Activated CD4-positive, CD25-positive, alpha-beta regulatory T cell treated with anti-CD3 and anti-CD28 coated beads, Interleukin-2, amount 50 U/mL, for 72 hours (primary cell): Measurements from ENCODE around the gene CYP4F8.

Experiments
- DNase-seq: peaks from one replicate; pipeline ENCODE4 v3.0.0; 2021

CYP4F8 gene

GRCh38 chr19:15616627-15617270, 1.7 kb downstream of the CYP4F8 start:
- no peak for DNase-seq

- no peak for DNase-seq
These were observed 3.3 kb downstream of the CYP4F8 start for GRCh38 chr19:15618321-15618720.

- no peak for DNase-seq
These were observed 6.8 kb downstream of the CYP4F8 start for GRCh38 chr19:15621801-15622200.

GRCh38 chr19:15622991-15623390, 8.0 kb downstream of the CYP4F8 start:
- DNase-seq, result no peak

GRCh38 chr19:15623711-15624318, 8.8 kb downstream of the CYP4F8 start:
- no peak for DNase-seq

- DNase-seq, result no peak
These were observed 13.4 kb downstream of the CYP4F8 start for GRCh38 chr19:15628236-15629002.

- DNase-seq, result peak; percentile 93
These were observed 14.2 kb downstream of the CYP4F8 start for GRCh38 chr19:15629003-15629880.

- DNase-seq, result no peak
These were observed 16.8 kb downstream of the CYP4F8 start for GRCh38 chr19:15631817-15632216.

- DNase-seq, result no peak
These were observed 18.2 kb downstream of the CYP4F8 start for GRCh38 chr19:15633082-15633835.

- DNase-seq, result no peak
These were observed 19.1 kb downstream of the CYP4F8 start for GRCh38 chr19:15634105-15634504.

- no peak for DNase-seq
These were observed 20.2 kb downstream of the CYP4F8 start for GRCh38 chr19:15635016-15635805.

GRCh38 chr19:15636026-15636425, 21.0 kb downstream of the CYP4F8 start:
- DNase-seq, result no peak

- no peak for DNase-seq
These were observed 24.6 kb downstream of the CYP4F8 start for GRCh38 chr19:15639596-15639995.

GRCh38 chr19:15640294-15640903, 25.4 kb downstream of the CYP4F8 start, which contains the start of gene CYP4F3:
Gene CYP4F3, plus strand, starts transcription at chr19:15640897. Its CDS starts 519 bp downstream, at chr19:15641416.
- no peak for DNase-seq

GRCh38 chr19:15640904-15641597, 26.0 kb downstream of the CYP4F8 start:
- no peak for DNase-seq

- no peak for DNase-seq
These were observed 27.0 kb downstream of the CYP4F8 start for GRCh38 chr19:15641901-15642491.

GRCh38 chr19:15642807-15643206, 27.8 kb downstream of the CYP4F8 start:
- no peak for DNase-seq

GRCh38 chr19:15643387-15643786, 28.4 kb downstream of the CYP4F8 start:
- DNase-seq, result no peak

- DNase-seq, result no peak
These were observed 29.2 kb downstream of the CYP4F8 start for GRCh38 chr19:15644066-15644741.
